HepG2 (cell line): Measurements from ENCODE around the gene SNCAIP. TPM values are rescaled to one million over a fixed set of nuclear protein-coding genes. Genes with fewer than 3 reads are reported as not detected.

ENCODE experiments used
- ATAC-seq: fragments of 200-7000 bp; cut with Tn5 transposase; 3 replicates; pipeline ENCODE4 v1.9.1; 2020; ENCODE audit warnings: mild to moderate bottlenecking, moderate library complexity
- BruUV-seq: library from RNA; stranded (reverse); fragments of 400-500 nt; replicated peaks from 2 replicates; lab custom pipeline; 2021; lab: Mats Ljungman, UMichigan
- CTCF ChIA-PET: fragments of 300-600 bp; formaldehyde crosslinking; extraction: SDS; loops from one replicate; lab custom pipeline; 2021; ENCODE audit warnings: low total read pairs, inconsistent platforms, low intra/inter-chr PET ratio; lab: Yijun Ruan, JAX
- POLR2A ChIA-PET: fragments of 350-600 bp; sonication (Branson Sonifier 250); formaldehyde crosslinking; loops from one replicate; lab custom pipeline; 2020; ENCODE audit warnings: antibody characterized with exemption, inconsistent platforms; lab: Yijun Ruan, JAX
- DNase-seq: peaks from one replicate; pipeline ENCODE4 v3.0.0-alpha.2; 2015; ENCODE audit warnings: low spot score
- FAIRE-seq: peaks from 3 replicates; lab custom pipeline; 2011; peaks lifted over from hg19 to GRCh38; lab: Jason Lieb, UNC
- H2AFZ ChIP-seq: one replicate; pipeline ENCODE4 v1.6.1; 2011; ENCODE audit warnings: low read length, inconsistent platforms
- H3K27ac ChIP-seq: fragments of 300-600 bp; 3 replicates; pipeline ENCODE4 v1.8.0; 2011; ENCODE audit warnings: mixed run types, mild to moderate bottlenecking, mixed read lengths, low read length, inconsistent platforms; ENCODE audit not compliant: insufficient read depth; ENCODE audit errors: extremely low read length
- H3K27me3 ChIP-seq, 2 experiments: fragments of 200-600 bp in 1 of 2; 2 replicates in 1 of 2; 3 replicates in 1 of 2; pipeline versions ENCODE4 v1.6.0 to v1.8.0; 2011; ENCODE audit warnings: low read length in 2 of 2, mild to moderate bottlenecking in 2 of 2, moderate library complexity in 2 of 2, inconsistent platforms in 1 of 2; ENCODE audit not compliant: insufficient read depth in 2 of 2, control insufficient read depth in 1 of 2
- H3K36me3 ChIP-seq, 2 experiments: fragments of 200-600 bp in 1 of 2; replicated peaks in 1 of 2; 2 replicates in 1 of 2; 3 replicates in 1 of 2; pipeline versions ENCODE4 v1.5.1 to v1.8.0; 2011; ENCODE audit warnings: low read length in 2 of 2, inconsistent platforms in 1 of 2; ENCODE audit not compliant: insufficient read depth in 2 of 2, control insufficient read depth in 1 of 2
- H3K4me1 ChIP-seq: 2 replicates; pipeline ENCODE4 v1.5.1; 2012; ENCODE audit warnings: low read length, inconsistent platforms; ENCODE audit not compliant: insufficient read depth
- H3K4me2 ChIP-seq: 2 replicates; pipeline ENCODE4 v1.6.0; 2011; ENCODE audit warnings: low read depth, low read length, inconsistent platforms
- H3K4me3 ChIP-seq, 3 experiments: fragments of 200-600 bp in 1 of 3; sonication (generic), shearing (Covaris generic) in 1 of 3; replicated peaks in 1 of 3; 2 replicates each; pipeline ENCODE4 v1.5.1; 2011 to 2016; ENCODE audit warnings: low read length in 3 of 3, inconsistent platforms in 2 of 3, low read depth in 2 of 3, mild to moderate bottlenecking in 2 of 3, control low read depth in 1 of 3, mixed read lengths in 1 of 3; ENCODE audit not compliant: insufficient read depth in 1 of 3
- H3K79me2 ChIP-seq: one replicate; pipeline ENCODE4 v1.6.1; 2011; ENCODE audit warnings: low read length, inconsistent platforms; ENCODE audit not compliant: insufficient read depth
- H3K9ac ChIP-seq: 2 replicates; pipeline ENCODE4 v1.6.0; 2011; ENCODE audit warnings: mild to moderate bottlenecking, low read depth, low read length, inconsistent platforms; ENCODE audit not compliant: insufficient read depth
- H3K9me3 ChIP-seq: 2 replicates; pipeline ENCODE4 v1.5.1; 2012; ENCODE audit warnings: mild to moderate bottlenecking, low read length
- H4K20me1 ChIP-seq: 2 replicates; pipeline ENCODE4 v1.6.0; 2011; ENCODE audit warnings: inconsistent platforms, mild to moderate bottlenecking, low read length, moderate library complexity; ENCODE audit not compliant: insufficient read depth
- CTCF ChIP-seq: sonication (generic); formaldehyde crosslinking; IDR thresholded peaks from 2 replicates; pipeline ENCODE4 v1.5.0; 2020; ENCODE audit warnings: mild to moderate bottlenecking, missing genetic modification reagents, moderate library complexity
- ETS1 ChIP-seq: sonication (generic); formaldehyde crosslinking; IDR thresholded peaks from 2 replicates; pipeline ENCODE4 v1.4.0; 2020; ENCODE audit warnings: missing genetic modification reagents
- GATAD2A ChIP-seq: IDR thresholded peaks from 2 replicates; pipeline ENCODE4 v1.6.1; 2016
- HHEX ChIP-seq: IDR thresholded peaks from 2 replicates; pipeline ENCODE4 v1.6.1; 2016; ENCODE audit warnings: control low read depth
- HOXA3 ChIP-seq: sonication (generic); formaldehyde crosslinking; IDR thresholded peaks from 2 replicates; pipeline ENCODE4 v1.5.0; 2020; ENCODE audit warnings: missing genetic modification reagents
- IKZF4 ChIP-seq: sonication (generic); formaldehyde crosslinking; IDR thresholded peaks from 2 replicates; pipeline ENCODE4 v1.5.1; 2020; ENCODE audit warnings: borderline replicate concordance, mild to moderate bottlenecking, low read depth, missing genetic modification reagents; ENCODE audit errors: not compliant biosample characterization
- KLF6 ChIP-seq: IDR thresholded peaks from 2 replicates; pipeline ENCODE4 v1.8.0; 2016; ENCODE audit warnings: missing biosample characterization, missing genetic modification reagents
- NRL ChIP-seq: sonication (generic); formaldehyde crosslinking; IDR thresholded peaks from 2 replicates; pipeline ENCODE4 v1.5.0; 2020; ENCODE audit warnings: missing genetic modification reagents, mild to moderate bottlenecking, moderate library complexity, borderline replicate concordance
- RBM39 ChIP-seq: fragments of 200-400 bp; formaldehyde crosslinking; IDR thresholded peaks from one replicate; pipeline ENCODE4 v1.6.1; 2018; ENCODE audit warnings: antibody characterized with exemption, mild to moderate bottlenecking, low read depth, low read length; ENCODE audit not compliant: poor library complexity, severe bottlenecking
- RFX5 ChIP-seq: IDR thresholded peaks from 2 replicates; pipeline ENCODE4 v1.6.1; 2011; ENCODE audit warnings: low read depth, low read length, improper control_type of control experiment
- SOX5 ChIP-seq: IDR thresholded peaks from 2 replicates; pipeline ENCODE4 v1.6.1; 2016; ENCODE audit warnings: borderline replicate concordance
- SP140L ChIP-seq: sonication (generic); formaldehyde crosslinking; IDR thresholded peaks from 2 replicates; pipeline ENCODE4 v1.4.0; 2020; ENCODE audit warnings: missing genetic modification reagents, borderline replicate concordance
- TFAP4 ChIP-seq: sonication (generic); IDR thresholded peaks from 2 replicates; pipeline ENCODE4 v1.6.1; 2016; ENCODE audit warnings: low read depth, borderline replicate concordance
- U2AF1 ChIP-seq: fragments of 200-400 bp; formaldehyde crosslinking; optimal IDR thresholded peaks from 2 replicates; pipeline ENCODE3; 2017; ENCODE audit warnings: mild to moderate bottlenecking, low read depth, low read length
- ZKSCAN1 ChIP-seq: fragments of 150-350 bp; IDR thresholded peaks from 2 replicates; pipeline ENCODE4 v1.6.1; 2014; ENCODE audit warnings: low read length
- ZNF460 ChIP-seq: sonication (generic); formaldehyde crosslinking; IDR thresholded peaks from 2 replicates; pipeline ENCODE4 v1.5.1; 2020; ENCODE audit warnings: missing genetic modification reagents, mild to moderate bottlenecking, borderline replicate concordance
- WGBS: methylation state at CpG from one replicate; pipeline ENCODE4 v1.1.6; 2017; ENCODE audit warnings: low lambda C conversion rate; 5-methylcytosine and 5-hydroxymethylcytosine counted together
- in situ Hi-C: cut with HindIII; loops from 2 replicates; pipeline ENCODE4 v1.10.0; 2017; ENCODE audit warnings: low pct_unique_long_range_greater_than_20kb; ENCODE audit not compliant: extremely low pct_ligation_motif_present
- intact Hi-C: fragments of 100-400 bp; cut with micrococcal nuclease; formaldehyde crosslinking; loops from one replicate; pipeline ENCODE4 v1.10.0; 2022; ENCODE audit not compliant: unreplicated experiment
- polyA plus RNA-seq, 8 experiments: library from polyadenylated mRNA; depleted of rRNA in 3 of 8; stranded (reverse) in 7 of 8; unstranded in 1 of 8; fragments of >200 nt; fragmentation: Illumina TruSeq in 4 of 8; extraction: Trizol in 4 of 8; gene quantifications; 2 replicates each; pipeline versions ENCODE4 v1.2.1 to v1.2.3, GENCODE V29; 2011 to 2016; ENCODE audit warnings: low read depth in 4 of 8, missing spikeins in 1 of 8, mixed read lengths in 1 of 8; ENCODE audit not compliant: insufficient read depth in 1 of 8
- total RNA-seq, 5 experiments: library from RNA; depleted of rRNA; stranded (reverse); fragments of >200 nt; fragmentation: Illumina TruSeq; extraction: Trizol; gene quantifications; 2 replicates each; pipeline ENCODE4 v1.2.3, GENCODE V29; 2016; ENCODE audit warnings: low read depth in 1 of 5
- TF ChIP-seq, protein P1 (sequence below): sonication (generic); formaldehyde crosslinking; IDR thresholded peaks from 2 replicates; pipeline ENCODE4 v1.5.1; 2020; ENCODE audit warnings: mild to moderate bottlenecking, missing genetic modification reagents, moderate library complexity

The SNCAIP gene
- total and polyA plus RNA-seq, 2 of the 13 experiments (the other 11 are each of a cell fraction or from before 2014, with no cell fraction given), result not detected

GRCh38 chr5:122413722-122414121 is 101.7 kb downstream of the SNCAIP start:
- DNase-seq (no peak), FAIRE-seq (no peak), ATAC-seq (no peak)
- Histone ChIP-seq H3K27me3 (no peaks in the 10 kb centered on the region), H3K36me3 (no peaks in the 10 kb centered on the region), H3K79me2 (no peaks in the 10 kb centered on the region), H3K9ac (no peak overlapping the region), H3K9me3 (no peaks in the 10 kb centered on the region), H3K4me1 (no peaks in the 10 kb centered on the region), H3K4me3 (no peak overlapping the region), H3K27ac (no peak overlapping the region), H4K20me1 (no peaks in the 10 kb centered on the region), H2AFZ (no peak overlapping the region), H3K4me2 (no peak overlapping the region)
- in situ Hi-C loops, result no loop called here
- CTCF ChIA-PET, result no interaction called here
- 93% methylated on average over 3 of the region's 3 CpGs for WGBS
- POLR2A ChIA-PET, result no interaction called here
- TF ChIP-seq KLF6 (CRISPR knock-in tag) (no peak), HHEX (CRISPR knock-in tag) (no peak), TFAP4 (no peak), ZKSCAN1 (no peak), ZNF460 (CRISPR knock-in tag) (no peak), RFX5 (no peak), NRL (CRISPR knock-in tag) (no peak), CTCF (no peak), SOX5 (CRISPR knock-in tag) (no peak), SP140L (CRISPR knock-in tag) (no peak), U2AF1 (no peak), GATAD2A (CRISPR knock-in tag) (no peak), RBM39 (no peak), ETS1 (CRISPR knock-in tag) (no peak), IKZF4 (CRISPR knock-in tag) (no peak), HOXA3 (no peak)
- TF ChIP-seq, protein P1, sequence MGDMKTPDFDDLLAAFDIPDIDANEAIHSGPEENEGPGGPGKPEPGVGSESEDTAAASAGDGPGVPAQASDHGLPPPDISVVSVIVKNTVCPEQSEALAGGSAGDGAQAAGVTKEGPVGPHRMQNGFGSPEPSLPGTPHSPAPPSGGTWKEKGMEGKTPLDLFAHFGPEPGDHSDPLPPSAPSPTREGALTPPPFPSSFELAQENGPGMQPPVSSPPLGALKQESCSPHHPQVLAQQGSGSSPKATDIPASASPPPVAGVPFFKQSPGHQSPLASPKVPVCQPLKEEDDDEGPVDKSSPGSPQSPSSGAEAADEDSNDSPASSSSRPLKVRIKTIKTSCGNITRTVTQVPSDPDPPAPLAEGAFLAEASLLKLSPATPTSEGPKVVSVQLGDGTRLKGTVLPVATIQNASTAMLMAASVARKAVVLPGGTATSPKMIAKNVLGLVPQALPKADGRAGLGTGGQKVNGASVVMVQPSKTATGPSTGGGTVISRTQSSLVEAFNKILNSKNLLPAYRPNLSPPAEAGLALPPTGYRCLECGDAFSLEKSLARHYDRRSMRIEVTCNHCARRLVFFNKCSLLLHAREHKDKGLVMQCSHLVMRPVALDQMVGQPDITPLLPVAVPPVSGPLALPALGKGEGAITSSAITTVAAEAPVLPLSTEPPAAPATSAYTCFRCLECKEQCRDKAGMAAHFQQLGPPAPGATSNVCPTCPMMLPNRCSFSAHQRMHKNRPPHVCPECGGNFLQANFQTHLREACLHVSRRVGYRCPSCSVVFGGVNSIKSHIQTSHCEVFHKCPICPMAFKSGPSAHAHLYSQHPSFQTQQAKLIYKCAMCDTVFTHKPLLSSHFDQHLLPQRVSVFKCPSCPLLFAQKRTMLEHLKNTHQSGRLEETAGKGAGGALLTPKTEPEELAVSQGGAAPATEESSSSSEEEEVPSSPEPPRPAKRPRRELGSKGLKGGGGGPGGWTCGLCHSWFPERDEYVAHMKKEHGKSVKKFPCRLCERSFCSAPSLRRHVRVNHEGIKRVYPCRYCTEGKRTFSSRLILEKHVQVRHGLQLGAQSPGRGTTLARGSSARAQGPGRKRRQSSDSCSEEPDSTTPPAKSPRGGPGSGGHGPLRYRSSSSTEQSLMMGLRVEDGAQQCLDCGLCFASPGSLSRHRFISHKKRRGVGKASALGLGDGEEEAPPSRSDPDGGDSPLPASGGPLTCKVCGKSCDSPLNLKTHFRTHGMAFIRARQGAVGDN (CRISPR knock-in tag), result no peak
- intact Hi-C loops, result no loop called here
- BruUV-seq, result no TSS peak
